HG03139 (cell line): ENCODE data around the gene KRTAP1-4.
"Not testable (repeated sequence)": the region's sequence is repeated elsewhere in the genome, so short reads cannot be mapped to it uniquely, and the experiment has no call there.

Source experiments
- ATAC-seq: cut with Tn5 transposase; IDR thresholded peaks from one replicate; pipeline ENCODE4 v1.9.1; 2021; ENCODE audit not compliant: unreplicated experiment

KRTAP1-4 gene

GRCh38 chr17:41009301-41009760, 20.7 kb downstream of the KRTAP1-4 start:
- ATAC-seq, result no peak

- ATAC-seq, result no peak
Measured at GRCh38 chr17:41008811-41009210, 21.2 kb downstream of the KRTAP1-4 start, which contains the start of gene KRTAP3-1. Gene KRTAP3-1, minus strand, starts transcription at chr17:41009128. Its CDS starts 54 bp downstream, at chr17:41009074.

- ATAC-seq, result no peak
Measured at GRCh38 chr17:41004397-41004796, 25.6 kb downstream of the KRTAP1-4 start.

- ATAC-seq, result no peak
Measured at GRCh38 chr17:41003926-41004325, 26.1 kb downstream of the KRTAP1-4 start.

GRCh38 chr17:41002814-41003213, 27.2 kb downstream of the KRTAP1-4 start:
- no peak for ATAC-seq

- ATAC-seq, result no peak
Measured at GRCh38 chr17:41001795-41002194, 28.2 kb downstream of the KRTAP1-4 start.

GRCh38 chr17:40999563-40999962, 30.4 kb downstream of the KRTAP1-4 start, which contains the start of gene KRTAP3-2:
Gene KRTAP3-2, minus strand, starts transcription at chr17:40999906. Its CDS starts 53 bp downstream, at chr17:40999853.
- not testable (repeated sequence) for ATAC-seq

GRCh38 chr17:40997361-40997760, 32.6 kb downstream of the KRTAP1-4 start:
- no peak for ATAC-seq

GRCh38 chr17:40996829-40997228, 33.2 kb downstream of the KRTAP1-4 start:
- no peak for ATAC-seq

GRCh38 chr17:40995116-40995515, 34.9 kb downstream of the KRTAP1-4 start:
- ATAC-seq, result no peak

GRCh38 chr17:40993839-40994238, 36.2 kb downstream of the KRTAP1-4 start, which contains the start of gene KRTAP3-3:
Gene KRTAP3-3, minus strand, starts transcription at chr17:40994164. Its CDS starts 67 bp downstream, at chr17:40994097.
- no peak for ATAC-seq

GRCh38 chr17:40993084-40993483, 36.9 kb downstream of the KRTAP1-4 start:
- no peak for ATAC-seq

GRCh38 chr17:40992666-40993065, 37.3 kb downstream of the KRTAP1-4 start:
- ATAC-seq, result no peak

GRCh38 chr17:40986920-40987319, 43.1 kb downstream of the KRTAP1-4 start:
- ATAC-seq, result no peak

GRCh38 chr17:40984226-40984625, 45.8 kb downstream of the KRTAP1-4 start, which contains the start of gene KRT40:
Gene KRT40, minus strand, starts transcription at chr17:40984326. Its CDS starts 53 bp downstream, at chr17:40984273.
- no peak for ATAC-seq

- ATAC-seq, result no peak
Measured at GRCh38 chr17:40981115-40981514, 48.9 kb downstream of the KRTAP1-4 start.

GRCh38 chr17:40980596-40980995, 49.4 kb downstream of the KRTAP1-4 start:
- ATAC-seq, result no peak

- ATAC-seq, result no peak
Measured at GRCh38 chr17:40980117-40980516, 49.9 kb downstream of the KRTAP1-4 start.
